Stimulated activated naive B cell treated with anti-CD40 and anti-IgM and Interleukin-4, amounts not matched to agents 10 μg/mL and 1 μg/mL and 100 μg/mL, for 72 hours (primary cell): Measurements from ENCODE around the gene ATP5PD.

Source experiments
- ATAC-seq, 2 donors: fragments of 150-1000 bp; cut with Tn5 transposase; replicated peaks; 2 replicates each; pipeline ENCODE4 v1.10.0; 2021; ENCODE audit warnings: moderate library complexity in 1 of 2
- DNase-seq: peaks from one replicate; pipeline ENCODE4 v3.0.0; 2021
- H3K27ac Mint-ChIP-seq: one replicate; pipeline ENCODE4 v1.8.0; 2022; ENCODE audit warnings: mild to moderate bottlenecking, mixed read lengths
- H3K27me3 Mint-ChIP-seq, 2 donors: one replicate each; pipeline ENCODE4 v1.8.0; 2022; ENCODE audit warnings: mixed read lengths in 2 of 2
- H3K36me3 Mint-ChIP-seq, 2 donors: one replicate each; pipeline ENCODE4 v1.8.0; 2022; ENCODE audit warnings: mixed read lengths in 2 of 2, mild to moderate bottlenecking in 1 of 2
- H3K4me1 Mint-ChIP-seq, 2 donors: one replicate each; pipeline ENCODE4 v1.8.0; 2022; ENCODE audit warnings: mixed read lengths in 2 of 2, mild to moderate bottlenecking in 1 of 2
- H3K4me3 Mint-ChIP-seq, 2 donors: one replicate each; pipeline ENCODE4 v1.8.0; 2022; ENCODE audit warnings: mild to moderate bottlenecking in 2 of 2, mixed read lengths in 2 of 2, moderate library complexity in 1 of 2
- H3K9me3 Mint-ChIP-seq, 2 donors: one replicate each; pipeline ENCODE4 v1.8.0; 2022; ENCODE audit warnings: mixed read lengths in 2 of 2, mild to moderate bottlenecking in 1 of 2

ATP5PD gene

DNA sequence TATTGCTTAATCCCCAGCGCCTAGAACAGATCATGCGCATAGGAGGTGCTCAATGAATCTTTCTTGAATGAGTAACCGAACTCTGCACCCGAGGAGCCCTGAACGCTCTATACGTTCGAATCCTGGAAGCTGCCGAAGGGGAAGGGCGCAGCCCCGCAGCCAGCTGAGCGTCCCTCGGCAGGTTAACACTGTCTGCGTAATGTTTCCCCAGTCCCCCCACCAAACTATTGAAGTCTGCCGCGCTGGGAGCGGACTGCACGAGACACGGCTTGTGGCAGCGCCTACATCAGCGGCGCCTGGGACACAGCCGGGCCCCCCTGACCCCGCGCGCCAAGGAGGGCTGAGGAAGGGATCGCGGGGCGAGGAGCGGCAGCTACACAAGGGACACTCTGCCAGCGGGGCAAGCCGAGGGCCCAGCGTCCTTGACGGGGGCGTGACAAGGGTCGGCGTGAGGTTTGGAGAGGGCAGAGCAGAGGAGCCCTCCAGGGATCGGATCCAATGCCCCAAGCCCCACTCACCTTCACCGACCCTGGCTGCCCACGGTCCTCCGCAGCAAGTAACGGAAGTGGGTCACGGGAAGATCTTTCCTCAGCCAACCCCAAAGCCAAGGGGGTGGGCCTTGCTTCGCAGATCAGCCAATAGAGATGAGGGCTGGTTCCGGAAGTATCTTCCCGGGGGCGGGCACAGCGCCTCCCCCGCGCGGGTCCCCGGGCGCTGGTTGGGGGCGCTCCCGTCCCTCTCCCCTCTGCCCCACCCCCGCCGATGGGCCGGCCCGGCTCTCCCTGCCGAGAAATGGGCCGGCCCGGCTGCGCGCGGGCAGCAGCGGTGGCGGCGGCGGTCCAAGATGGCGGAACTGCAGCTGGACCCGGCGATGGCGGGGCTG lies at the start of gene ATP5PD, which contains the start of gene KCTD2:
Gene ATP5PD (minus strand): TSS at position 563 of the 883 bp plus-strand sequence. CDS start 4,319 bp downstream, outside the sequence.
Gene KCTD2 (plus strand): TSS at position 819 of the 883 bp plus-strand sequence. CDS start 26 bp downstream, at position 845.
- H3K4me3 Mint-ChIP-seq: peak within 1 kb of the TSS; percentile 97 to 98
- H3K36me3 Mint-ChIP-seq: peaks cover 9% of the 10 kb centered on the region in 2 donors
- H3K27ac Mint-ChIP-seq: peak within 1 kb of the TSS; percentile 97
- no peaks in the 10 kb centered on the region for H3K9me3 Mint-ChIP-seq
- peak; percentile 93 to 97 for ATAC-seq
- no peaks in the 10 kb centered on the region for H3K27me3 Mint-ChIP-seq
- DNase-seq: peak; percentile 95
- peaks cover 15 to 31% of the 10 kb centered on the region in 2 donors for H3K4me1 Mint-ChIP-seq

DNA sequence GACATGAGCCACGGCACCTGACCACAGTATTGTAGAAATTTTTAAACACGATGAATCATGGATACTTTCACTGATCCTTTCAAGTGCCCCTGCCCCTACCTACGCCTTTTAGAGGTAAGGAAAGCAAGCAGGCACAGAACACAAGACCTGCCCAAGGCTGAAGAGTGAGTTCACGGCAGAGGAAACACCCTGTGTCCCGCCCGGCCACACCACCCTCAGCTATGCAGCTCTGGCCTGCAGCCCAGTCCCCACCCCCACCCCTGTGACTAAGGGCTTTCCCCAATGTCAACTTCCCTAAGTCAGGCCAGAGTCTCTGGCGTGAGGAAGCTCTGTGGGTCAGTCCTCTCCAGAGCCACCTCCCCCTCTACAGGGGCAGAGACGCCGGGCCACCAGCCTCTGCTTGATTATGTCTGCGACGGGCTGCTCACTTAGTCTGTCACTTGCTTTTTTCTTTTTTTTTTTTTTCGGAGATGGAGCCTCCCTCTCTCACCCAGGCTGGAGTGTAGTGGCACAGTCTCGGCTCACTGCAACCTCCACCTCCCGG lies 49.4 kb upstream of the ATP5PD start:
- DNase-seq: no peak
- Mint-ChIP-seq H3K4me1 (peaks cover 7 to 11% of the 10 kb centered on the region in 2 donors), H3K4me3 (no peak overlapping the region), H3K27me3 (peaks cover 0 to under 1% of the 10 kb centered on the region in 2 donors), H3K9me3 (no peaks in the 10 kb centered on the region), H3K27ac (no peak overlapping the region), H3K36me3 (no peaks in the 10 kb centered on the region)
- peak; percentile 59 to 78 for ATAC-seq

DNA sequence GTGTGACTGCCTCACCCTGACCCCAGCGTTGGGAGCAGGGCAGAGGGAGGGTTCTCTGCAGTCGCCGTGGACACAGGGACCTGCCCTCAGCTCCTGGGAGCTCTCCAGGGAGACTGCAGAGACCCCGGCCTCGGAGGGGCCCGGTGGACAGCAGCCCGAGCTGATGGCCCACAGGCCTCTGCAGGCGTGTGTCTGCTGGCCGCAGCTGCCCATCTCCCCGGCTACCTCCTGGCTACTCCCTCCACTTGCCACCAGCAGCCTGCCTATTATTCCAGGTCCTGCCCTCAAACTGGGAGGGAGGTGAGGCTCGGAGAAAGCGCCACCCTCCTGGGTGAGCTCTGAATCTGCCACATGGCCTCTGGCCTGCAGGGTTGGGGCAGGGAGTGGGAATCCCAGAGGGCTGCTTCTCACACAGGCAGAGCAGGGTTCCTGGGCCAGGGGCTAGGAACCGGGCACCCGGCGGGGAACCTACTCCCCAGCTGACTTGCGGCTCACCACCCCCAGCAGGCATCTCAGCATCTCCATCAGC lies 48.2 kb upstream of the ATP5PD start:
- Mint-ChIP-seq H3K27me3 (peaks cover 0 to 6% of the 10 kb centered on the region in 2 donors), H3K4me3 (no peak overlapping the region), H3K9me3 (no peaks in the 10 kb centered on the region), H3K27ac (no peak overlapping the region), H3K36me3 (no peaks in the 10 kb centered on the region), H3K4me1 (peaks cover 7 to 11% of the 10 kb centered on the region in 2 donors)
- DNase-seq (no peak), ATAC-seq (no peak)

DNA sequence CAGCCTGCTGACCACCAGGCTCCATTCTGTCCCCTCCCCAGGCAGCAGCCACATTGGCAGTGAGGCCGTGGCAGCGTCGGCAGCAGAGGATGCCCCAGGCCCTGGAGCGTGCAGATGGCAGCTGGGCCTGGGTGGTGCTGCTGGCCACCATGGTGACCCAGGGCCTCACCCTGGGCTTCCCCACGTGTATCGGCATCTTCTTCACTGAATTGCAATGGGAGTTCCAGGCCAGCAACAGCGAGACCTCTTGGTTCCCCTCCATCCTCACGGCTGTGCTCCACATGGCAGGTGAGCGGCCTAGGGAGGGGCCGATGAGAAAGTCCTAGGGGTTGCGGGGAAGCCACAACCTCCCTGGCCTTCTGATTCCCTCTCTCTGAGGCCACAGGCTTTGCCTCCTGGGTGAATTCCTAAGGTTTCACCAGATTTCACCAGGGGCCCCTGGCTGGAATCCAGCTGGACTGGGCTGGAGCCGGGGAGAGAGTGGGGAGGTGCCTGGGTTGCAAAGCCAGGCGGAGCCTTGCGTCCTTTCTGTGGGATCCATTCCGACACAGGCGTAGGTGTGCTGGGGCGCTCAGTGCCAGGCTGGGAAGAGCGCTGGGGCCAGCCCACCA lies 46.9 kb upstream of the ATP5PD start:
- Mint-ChIP-seq H3K4me1 (peaks cover 7 to 8% of the 10 kb centered on the region in 2 donors), H3K27ac (no peak overlapping the region), H3K9me3 (no peaks in the 10 kb centered on the region), H3K36me3 (no peaks in the 10 kb centered on the region), H3K4me3 (no peak overlapping the region), H3K27me3 (peaks cover 0 to 6% of the 10 kb centered on the region in 2 donors)
- ATAC-seq: no peak
- no peak for DNase-seq

DNA sequence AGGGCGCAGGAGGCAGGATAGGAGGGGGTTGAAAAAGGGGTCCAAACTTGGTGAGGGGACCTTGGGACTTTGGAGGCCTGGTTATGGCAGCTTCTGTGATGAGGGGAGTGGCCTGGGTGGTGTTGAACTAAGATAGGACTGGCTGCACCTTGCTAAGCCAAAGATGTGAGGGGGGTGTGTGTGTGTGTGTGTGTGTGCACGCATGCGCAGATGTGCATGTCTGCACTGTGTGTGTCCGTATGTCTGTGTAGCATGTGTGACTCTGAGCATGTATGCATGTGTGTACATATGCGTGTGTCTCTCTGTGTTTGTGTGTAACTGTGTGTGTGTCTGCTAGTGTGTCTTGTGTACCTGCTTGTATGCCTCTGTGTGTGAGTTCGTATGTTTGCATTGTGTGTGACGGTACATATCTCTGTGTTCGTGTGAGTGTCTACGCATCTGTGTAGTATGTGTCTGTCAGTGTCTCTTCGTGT lies 45.1 kb upstream of the ATP5PD start:
- ATAC-seq: no peak
- no peak for DNase-seq
- H3K27me3 Mint-ChIP-seq: peaks cover 0 to 6% of the 10 kb centered on the region in 2 donors
- no peaks in the 10 kb centered on the region for H3K36me3 Mint-ChIP-seq
- H3K9me3 Mint-ChIP-seq: no peaks in the 10 kb centered on the region
- H3K27ac Mint-ChIP-seq: no peak overlapping the region
- peaks cover 12 to 17% of the 10 kb centered on the region in 2 donors for H3K4me1 Mint-ChIP-seq
- H3K4me3 Mint-ChIP-seq: no peak overlapping the region

DNA sequence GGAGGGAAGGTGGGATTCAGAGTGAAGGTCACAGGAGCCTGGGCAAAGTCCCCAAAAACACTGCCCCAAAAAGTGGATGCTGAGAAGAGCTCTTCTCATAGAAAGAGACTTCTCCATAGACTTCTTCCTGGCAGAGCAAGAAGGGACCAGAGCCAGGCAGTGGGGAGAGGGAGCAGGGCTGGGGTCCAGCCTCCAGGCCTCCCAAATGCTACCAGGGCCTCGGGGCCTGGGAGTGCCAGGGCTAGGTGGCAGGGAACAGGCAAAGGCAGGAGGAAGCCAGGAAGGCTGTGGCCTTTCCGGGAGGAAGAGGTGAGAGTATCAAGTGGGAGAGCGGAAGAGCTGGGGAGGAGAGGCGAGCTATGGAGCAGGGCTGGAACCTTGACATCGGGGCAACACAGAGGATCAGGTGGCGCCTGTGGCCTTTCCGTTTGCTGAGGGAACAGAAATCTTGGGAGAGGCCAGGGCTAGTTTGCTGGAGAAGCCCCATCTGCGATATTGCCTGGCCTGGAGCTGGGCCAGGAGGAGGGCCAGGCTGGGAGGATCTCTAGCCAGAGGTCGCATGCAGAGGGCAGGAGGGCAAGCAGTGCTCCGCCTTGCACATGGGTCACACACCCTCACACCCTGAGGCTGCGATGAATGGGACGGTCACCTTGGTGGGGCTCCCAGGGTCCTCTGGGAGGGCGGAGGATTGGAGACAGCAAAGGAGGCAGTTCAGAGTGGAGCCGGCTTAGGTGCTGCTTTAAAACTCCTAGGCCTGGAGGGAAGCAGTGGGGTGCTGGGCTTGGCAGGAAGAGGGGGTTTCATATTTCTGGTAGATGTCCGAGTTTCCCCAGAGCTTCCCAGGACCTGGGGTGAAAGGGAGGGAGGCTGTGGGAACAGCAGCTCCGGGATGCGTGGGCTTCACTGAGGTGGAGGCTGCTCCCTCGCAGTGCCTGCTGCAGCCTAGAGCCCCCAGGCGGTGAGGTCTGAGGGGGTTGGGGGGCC lies 44.4 kb upstream of the ATP5PD start:
- peaks cover 17 to 21% of the 10 kb centered on the region in 2 donors for H3K4me1 Mint-ChIP-seq

DNA sequence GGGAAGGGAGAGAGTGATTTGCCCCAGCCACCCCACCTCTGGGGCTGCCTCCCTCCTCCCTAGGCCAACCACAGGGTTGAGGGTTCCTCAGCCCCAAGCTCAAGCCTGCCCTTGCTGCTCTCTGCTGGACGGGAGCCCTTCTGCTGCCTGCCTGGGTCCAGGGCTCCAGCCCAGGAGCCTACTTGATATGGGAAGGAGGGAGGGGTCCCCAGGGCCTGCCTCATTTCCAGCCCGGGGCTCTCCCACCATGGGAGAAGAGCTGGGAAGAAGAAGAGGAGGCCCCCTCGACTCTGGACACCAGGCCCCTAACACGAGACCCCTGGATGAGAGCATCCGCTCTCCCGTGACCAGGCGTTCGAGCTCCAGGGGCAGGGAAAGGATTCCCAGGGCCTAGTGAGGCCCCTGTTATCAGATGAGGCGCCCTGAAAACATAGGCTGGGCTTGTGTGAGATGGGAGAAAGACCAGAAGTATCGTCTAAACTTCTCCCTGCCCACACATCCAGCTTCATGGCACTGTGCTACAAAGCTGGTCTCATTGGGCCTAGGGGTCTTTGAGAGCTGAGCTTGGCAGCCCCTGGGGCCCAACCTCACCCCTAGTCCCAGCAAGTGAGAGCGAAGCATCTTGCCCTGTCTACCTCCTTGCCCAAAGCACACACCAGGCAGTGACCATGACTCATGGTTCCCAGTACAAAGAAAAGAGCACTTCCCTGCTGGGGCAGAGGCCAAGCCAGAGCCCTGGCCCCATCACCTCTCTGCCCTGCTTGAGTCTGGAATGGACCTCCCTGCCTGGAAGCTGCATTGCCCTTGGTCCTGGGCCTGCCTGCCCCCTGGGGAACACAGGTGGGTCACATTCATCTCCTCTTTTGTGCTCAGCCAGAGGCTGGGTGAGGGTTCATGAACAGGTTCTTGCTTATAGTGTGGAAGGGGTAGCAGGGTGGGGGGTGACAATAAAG lies 42.0 kb upstream of the ATP5PD start:
- no peaks in the 10 kb centered on the region for H3K9me3 Mint-ChIP-seq
- DNase-seq: no peak
- no peaks in the 10 kb centered on the region for H3K36me3 Mint-ChIP-seq
- H3K4me3 Mint-ChIP-seq: peak overlapping the region; percentile 82 to 86
- ATAC-seq: peak; percentile 20 to 21
- H3K27ac Mint-ChIP-seq: no peak overlapping the region
- H3K4me1 Mint-ChIP-seq: peaks cover 17% of the 10 kb centered on the region in 2 donors
- H3K27me3 Mint-ChIP-seq: peaks cover 4 to 6% of the 10 kb centered on the region in 2 donors

More for the DNA sequence above, 44.4 kb upstream of the ATP5PD start:
- ATAC-seq (no peak), DNase-seq (no peak)
- peak overlapping the region; percentile 63 for H3K27ac Mint-ChIP-seq
- H3K36me3 Mint-ChIP-seq: no peaks in the 10 kb centered on the region
- H3K9me3 Mint-ChIP-seq: no peaks in the 10 kb centered on the region
- H3K27me3 Mint-ChIP-seq: peaks cover 4 to 6% of the 10 kb centered on the region in 2 donors
- no peak overlapping the region for H3K4me3 Mint-ChIP-seq

DNA sequence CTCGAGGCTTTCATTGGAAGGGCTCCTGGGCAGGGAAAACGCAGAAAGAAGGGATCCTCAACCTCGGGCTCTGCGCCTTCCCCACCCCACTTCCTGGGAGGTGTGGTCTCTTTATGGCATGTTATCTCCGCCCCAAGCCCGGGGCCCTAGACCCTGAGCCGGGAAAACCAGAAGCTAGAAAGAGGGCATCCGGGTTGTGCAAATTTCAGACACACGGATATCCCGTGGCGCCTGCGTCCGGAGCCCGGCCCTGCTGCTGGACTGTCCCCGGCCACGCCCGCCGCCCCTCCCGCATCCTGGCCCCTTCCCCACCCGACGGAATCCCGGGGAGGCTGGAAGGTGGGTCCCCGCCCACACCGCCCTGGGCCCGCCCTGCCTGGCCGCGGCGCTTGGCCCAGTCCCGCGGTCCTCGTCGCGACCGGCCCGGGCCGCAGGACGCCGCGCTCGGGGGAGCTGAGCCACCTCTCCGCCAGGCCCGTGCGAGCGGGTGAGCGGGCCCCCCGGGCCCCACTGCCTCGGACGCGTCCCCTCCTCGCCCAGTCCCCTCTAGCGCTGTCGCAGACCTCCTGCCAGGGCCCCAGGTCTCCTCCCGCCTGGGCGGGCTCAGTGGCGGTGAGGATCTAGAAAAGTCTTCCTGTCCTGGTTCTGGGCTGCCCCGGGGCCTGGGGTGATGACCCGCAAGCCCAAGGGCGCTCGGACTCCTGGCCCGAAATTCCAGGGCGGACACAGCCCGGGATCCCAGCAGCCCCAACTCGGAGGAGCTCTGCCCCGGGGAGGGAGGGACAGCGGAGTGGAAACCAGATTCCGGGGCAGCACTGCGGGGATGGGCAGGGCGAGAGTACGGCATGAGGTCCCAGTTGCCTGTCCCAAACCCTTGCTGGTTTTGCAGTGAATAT lies 41.0 kb upstream of the ATP5PD start, which contains the start of gene SLC16A5:
Gene SLC16A5 (plus strand): TSS at position 397 of the 896 bp plus-strand sequence. CDS start 5,683 bp downstream, outside the sequence.
- Mint-ChIP-seq H3K4me1 (peaks cover 17% of the 10 kb centered on the region in 2 donors), H3K27me3 (peaks cover 4 to 7% of the 10 kb centered on the region in 2 donors), H3K9me3 (no peaks in the 10 kb centered on the region), H3K36me3 (no peaks in the 10 kb centered on the region), H3K4me3 (peak within 1 kb of the TSS; percentile 82 to 86), H3K27ac (peak within 1 kb of the TSS; percentile 89)
- DNase-seq (no peak), ATAC-seq (peak; percentile 64 to 70)

DNA sequence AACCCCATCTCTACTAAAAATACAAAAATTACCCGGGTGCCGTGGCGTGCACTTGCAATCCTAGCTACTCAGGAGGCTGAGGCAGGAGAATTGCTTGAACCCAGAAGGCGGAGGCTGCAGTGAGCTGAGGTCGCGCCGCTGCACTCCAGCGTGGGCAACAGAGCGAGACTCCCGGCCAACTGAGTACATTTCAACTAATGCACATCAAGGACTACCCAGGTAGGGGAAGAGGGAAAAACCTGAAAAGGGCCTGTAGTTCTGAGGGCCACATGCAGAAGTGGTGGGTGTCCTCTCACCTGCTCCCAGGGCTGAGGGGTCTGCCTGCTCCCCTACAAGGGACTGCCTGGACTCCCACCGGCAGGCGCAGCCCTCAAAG lies 40.4 kb upstream of the ATP5PD start:
- peak in 1 of 2 donors; percentile 1 for ATAC-seq
- peaks cover 10 to 14% of the 10 kb centered on the region in 2 donors for H3K27me3 Mint-ChIP-seq

DNA sequence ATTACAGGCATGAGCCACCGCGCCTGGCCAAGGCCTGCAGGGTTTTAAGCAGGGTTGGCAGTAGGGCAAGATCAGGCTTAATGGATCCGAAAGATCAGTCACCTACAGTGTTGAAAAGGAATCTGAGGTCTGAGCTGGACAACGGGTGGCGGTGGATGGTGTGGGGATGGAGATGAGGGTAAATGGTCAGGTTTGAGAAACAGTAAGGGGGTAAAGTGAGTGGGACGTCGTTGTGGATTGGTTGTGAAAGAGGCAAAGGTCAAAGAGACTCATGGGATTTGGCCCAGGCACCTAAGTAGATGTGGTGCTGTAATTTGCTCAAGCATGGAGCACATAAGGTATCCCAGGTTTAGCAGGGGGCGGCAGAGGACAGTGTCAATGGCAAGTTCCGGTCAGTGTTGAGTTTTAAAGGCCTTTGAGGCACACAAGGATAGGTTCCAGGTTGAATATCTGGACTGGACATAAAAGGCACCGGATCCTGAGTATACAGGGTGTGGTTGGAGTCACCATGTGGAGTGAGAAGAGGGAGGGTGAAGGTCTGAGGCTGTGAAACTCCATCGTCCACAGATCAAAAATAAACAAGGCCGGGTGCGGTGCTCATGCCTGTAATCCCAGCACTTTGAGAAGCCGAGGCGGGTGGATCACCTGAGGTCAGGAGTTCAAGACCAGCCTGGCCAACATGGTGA lies 39.9 kb upstream of the ATP5PD start:
- H3K4me1 Mint-ChIP-seq: peaks cover 12 to 17% of the 10 kb centered on the region in 2 donors
- no peak for ATAC-seq
- DNase-seq: no peak
- H3K27ac Mint-ChIP-seq: peak overlapping the region; percentile 74
- H3K9me3 Mint-ChIP-seq: no peaks in the 10 kb centered on the region
- peak overlapping the region; percentile 17 to 41 for H3K4me3 Mint-ChIP-seq
- H3K27me3 Mint-ChIP-seq: peaks cover 14 to 15% of the 10 kb centered on the region in 2 donors
- no peaks in the 10 kb centered on the region for H3K36me3 Mint-ChIP-seq

More for the DNA sequence above, 40.4 kb upstream of the ATP5PD start:
- H3K9me3 Mint-ChIP-seq: no peaks in the 10 kb centered on the region
- H3K4me3 Mint-ChIP-seq: peak overlapping the region; percentile 64 to 86
- no peak for DNase-seq
- peak overlapping the region; percentile 25 for H3K27ac Mint-ChIP-seq
- peaks cover 15 to 17% of the 10 kb centered on the region in 2 donors for H3K4me1 Mint-ChIP-seq
- no peaks in the 10 kb centered on the region for H3K36me3 Mint-ChIP-seq

DNA sequence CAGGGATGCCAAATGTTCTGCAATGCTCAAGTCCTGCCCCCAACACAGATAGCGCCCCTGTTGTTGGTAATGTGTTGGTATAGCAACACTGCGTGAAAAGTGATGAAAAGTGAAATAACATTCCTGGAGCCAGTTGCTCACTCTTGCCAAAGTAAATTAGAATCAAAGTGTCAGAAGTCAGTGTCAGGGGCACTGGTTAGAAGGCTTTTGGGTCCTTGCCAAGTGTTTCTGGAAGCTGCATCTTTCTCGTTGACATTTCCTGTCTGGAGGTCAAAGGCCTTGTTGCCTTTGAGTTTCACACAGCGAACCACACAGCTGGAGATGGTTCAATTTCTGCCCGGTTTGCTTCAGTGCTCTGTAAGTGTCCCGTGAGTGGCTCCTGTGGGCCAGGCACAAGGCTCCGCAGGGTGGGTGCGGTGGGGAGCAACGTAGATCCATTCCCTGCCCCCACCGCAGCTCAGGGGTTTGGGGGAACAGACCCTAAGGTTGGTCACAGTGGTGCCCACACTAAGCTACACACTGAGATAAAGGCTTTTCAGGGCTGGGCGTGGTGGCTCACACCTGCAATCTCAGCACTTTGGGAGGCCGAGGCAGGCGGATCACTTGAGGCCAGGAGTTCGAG lies 37.4 kb upstream of the ATP5PD start:
- Mint-ChIP-seq H3K4me3 (no peak overlapping the region), H3K4me1 (peaks cover 14 to 26% of the 10 kb centered on the region in 2 donors), H3K36me3 (no peaks in the 10 kb centered on the region), H3K27me3 (peaks cover 9 to 14% of the 10 kb centered on the region in 2 donors), H3K27ac (peak overlapping the region; percentile 17), H3K9me3 (no peaks in the 10 kb centered on the region)
- DNase-seq: no peak
- ATAC-seq: no peak
